Measurements from ENCODE around the gene MDN1. TPM values are rescaled to one million over a fixed set of nuclear protein-coding genes. Genes with fewer than 3 reads are reported as not detected.
"Not testable (repeated sequence)": the region's sequence is repeated elsewhere in the genome, so short reads cannot be mapped to it uniquely, and the experiment has no call there.

MDN1 gene
- total RNA-seq, 4 donors from 2014 or later: 18.1 to 26.0 (median 19.5) TPM

- no peaks in the 10 kb centered on the region for H3K27me3 ChIP-seq
- H3K4me1 ChIP-seq: peaks cover 6 to 17% (median 12%) of the 10 kb centered on the region in 4 donors
- no peaks in the 10 kb centered on the region for H3K9me3 ChIP-seq
- H3K4me3 ChIP-seq: no peak overlapping the region
- no peak for DNase-seq (ENCODE audit: extremely low spot score)
- H3K27ac ChIP-seq (replicated peaks in 1 of 4): no peak overlapping the region
- peaks cover 9 to 59% (median 48%) of the 10 kb centered on the region in 4 donors for H3K36me3 ChIP-seq
- 49% methylated on average over 2 of the region's 3 CpGs for WGBS
- intact Hi-C loops (cut with DNase I): no loop called here
- TF ChIP-seq EP300 (IDR thresholded peaks at IDR 0.05) (no peak), POLR2A (IDR thresholded peaks at IDR 0.05; ENCODE audit: low read depth) (no peak), POLR2AphosphoS5 (IDR thresholded peaks at IDR 0.05) (no peak), CTCF (IDR thresholded peaks at IDR 0.05) (no peak)
These were observed 176.2 kb downstream of the MDN1 start for GRCh38 chr6:89643406-89643805.

- TF ChIP-seq POLR2AphosphoS5 (IDR thresholded peaks at IDR 0.05) (no peak), POLR2A (IDR thresholded peaks at IDR 0.05; ENCODE audit: low read depth) (no peak), CTCF (IDR thresholded peaks at IDR 0.05) (no peak), EP300 (IDR thresholded peaks at IDR 0.05) (no peak)
- intact Hi-C loops (cut with DNase I): no loop called here
- WGBS: 80% methylated on average over 3 of the region's 3 CpGs
- H3K4me3 ChIP-seq: no peak overlapping the region
- peaks cover 7 to 55% (median 45%) of the 10 kb centered on the region in 4 donors for H3K36me3 ChIP-seq
- peaks cover 7 to 18% (median 13%) of the 10 kb centered on the region in 4 donors for H3K4me1 ChIP-seq
- H3K27me3 ChIP-seq: no peaks in the 10 kb centered on the region
- H3K27ac ChIP-seq (replicated peaks in 1 of 4): no peak overlapping the region
- DNase-seq (ENCODE audit: extremely low spot score): no peak
- no peaks in the 10 kb centered on the region for H3K9me3 ChIP-seq
These were observed 176.6 kb downstream of the MDN1 start for GRCh38 chr6:89642956-89643355.

GRCh38 chr6:89641581-89641980, 178.0 kb downstream of the MDN1 start:
- Histone ChIP-seq H3K36me3 (peaks cover 4 to 44% (median 32%) of the 10 kb centered on the region in 4 donors), H3K4me1 (peaks cover 14 to 27% (median 21%) of the 10 kb centered on the region in 4 donors)
- WGBS: 100% methylated on average over 3 of the region's 3 CpGs
- H3K27ac ChIP-seq (replicated peaks in 1 of 4); intact Hi-C loops (cut with DNase I); DNase-seq (ENCODE audit: extremely low spot score); H3K4me3 ChIP-seq; H3K27me3 ChIP-seq; H3K9me3 ChIP-seq: not testable (repeated sequence)

- Histone ChIP-seq H3K4me1 (peaks cover 14 to 27% (median 21%) of the 10 kb centered on the region in 4 donors), H3K9me3 (no peaks in the 10 kb centered on the region), H3K36me3 (peaks cover 8 to 44% (median 29%) of the 10 kb centered on the region in 4 donors), H3K4me3 (no peak overlapping the region), H3K27ac (replicated peaks in 1 of 4) (no peak overlapping the region), H3K27me3 (no peaks in the 10 kb centered on the region)
- DNase-seq (ENCODE audit: extremely low spot score): no peak
- WGBS: 85% methylated on average over 4 of the region's 4 CpGs
- no peak for TF ChIP-seq POLR2A (IDR thresholded peaks at IDR 0.05; ENCODE audit: low read depth)
- TF ChIP-seq EP300 (IDR thresholded peaks at IDR 0.05): no peak
- TF ChIP-seq POLR2AphosphoS5 (IDR thresholded peaks at IDR 0.05): no peak
- no peak for TF ChIP-seq CTCF (IDR thresholded peaks at IDR 0.05)
- intact Hi-C loops (cut with DNase I): no loop called here
These were observed 178.8 kb downstream of the MDN1 start for GRCh38 chr6:89640804-89641203.

- Histone ChIP-seq H3K4me3 (peak within 1 kb of the TSS; percentile 63 to 96 (median 71)), H3K4me1 (peaks cover 14 to 26% (median 20%) of the 10 kb centered on the region in 4 donors), H3K9me3 (no peaks in the 10 kb centered on the region), H3K27ac (replicated peaks in 1 of 4) (peak within 1 kb of the TSS; percentile 88 to 90 (median 88)), H3K36me3 (peaks cover 11 to 40% (median 22%) of the 10 kb centered on the region in 4 donors), H3K27me3 (no peaks in the 10 kb centered on the region)
- DNase-seq (ENCODE audit: extremely low spot score): peak; percentile 98
- TF ChIP-seq POLR2AphosphoS5 (IDR thresholded peaks at IDR 0.05): peak; percentile 91 to 96
- no peak for TF ChIP-seq EP300 (IDR thresholded peaks at IDR 0.05)
- TF ChIP-seq POLR2A (IDR thresholded peaks at IDR 0.05; ENCODE audit: low read depth): peak; percentile 85
- peak in 2 of 3 experiments; percentile 9 to 10 for TF ChIP-seq CTCF (IDR thresholded peaks at IDR 0.05)
- WGBS: 6% methylated on average over 28 of the region's 58 CpGs
- intact Hi-C loops (cut with DNase I): no loop called here
These were observed 181.0 kb downstream of the MDN1 start, which contains the start of gene LYRM2 for GRCh38 chr6:89638320-89639195. TSS of gene LYRM2 (minus strand) at chr6:89638747. CDS start at chr6:89638716, 31 bp downstream.

Measured in esophagus muscularis mucosa (tissue), 4 donors.